Astrocyte (in vitro differentiated cells and primary cell): ENCODE measurements around the gene ANKRD11.

Experiments
- EZH2 ChIP-seq: IDR thresholded peaks from 2 replicates; pipeline ENCODE4 v1.6.1; 2012; ENCODE audit warnings: mild to moderate bottlenecking, low read length, inconsistent platforms; ENCODE audit not compliant: insufficient read depth
- TF ChIP-seq, protein P1 (sequence below): IDR thresholded peaks from 2 replicates; pipeline ENCODE4 v1.5.1; 2011; ENCODE audit warnings: low read depth, mild to moderate bottlenecking, inconsistent platforms, low read length, moderate library complexity; ENCODE audit not compliant: insufficient read depth

DNA sequence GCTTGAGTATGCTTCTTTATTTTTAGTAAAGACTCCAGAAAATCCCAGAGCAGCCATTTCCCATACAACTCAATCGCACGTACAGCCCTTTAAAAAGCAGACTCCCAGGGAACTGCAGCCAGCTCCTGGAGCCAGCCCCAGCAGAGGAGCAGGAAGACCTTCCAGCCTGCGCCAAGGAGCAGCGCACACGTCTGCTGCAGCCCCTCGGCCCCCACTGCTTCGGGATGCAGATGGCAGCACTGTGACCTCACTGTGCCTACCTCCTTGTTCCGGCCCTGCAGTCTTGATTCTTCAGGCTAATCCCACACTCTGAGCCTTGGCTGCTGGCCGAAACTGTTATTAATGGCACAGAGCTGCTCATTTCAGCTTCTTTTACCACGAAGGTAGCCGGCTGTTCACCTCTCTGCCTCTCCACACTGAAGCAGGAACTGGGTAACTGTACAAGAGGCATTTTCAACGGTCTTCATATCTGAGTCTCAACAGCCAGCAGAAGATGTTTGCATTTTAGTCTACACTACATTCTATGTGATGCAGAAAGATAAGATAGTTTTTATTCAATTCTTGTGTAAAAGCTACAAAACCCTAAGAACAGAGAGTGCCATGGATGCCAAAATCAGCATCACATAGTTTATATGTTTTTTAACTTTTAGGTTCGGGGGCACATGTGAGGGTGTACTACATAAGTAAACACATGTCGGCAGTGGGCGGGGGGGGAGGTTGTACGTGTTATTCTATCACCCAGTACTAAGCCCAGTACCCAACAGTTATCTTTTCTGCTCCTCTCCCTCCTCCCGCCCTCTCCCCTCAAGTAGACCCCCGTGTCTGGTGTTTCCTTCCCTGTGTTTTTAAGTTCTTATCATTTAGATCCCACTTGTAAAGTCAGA lies 130.9 kb downstream of the ANKRD11 start:
- TF ChIP-seq, protein P1, sequence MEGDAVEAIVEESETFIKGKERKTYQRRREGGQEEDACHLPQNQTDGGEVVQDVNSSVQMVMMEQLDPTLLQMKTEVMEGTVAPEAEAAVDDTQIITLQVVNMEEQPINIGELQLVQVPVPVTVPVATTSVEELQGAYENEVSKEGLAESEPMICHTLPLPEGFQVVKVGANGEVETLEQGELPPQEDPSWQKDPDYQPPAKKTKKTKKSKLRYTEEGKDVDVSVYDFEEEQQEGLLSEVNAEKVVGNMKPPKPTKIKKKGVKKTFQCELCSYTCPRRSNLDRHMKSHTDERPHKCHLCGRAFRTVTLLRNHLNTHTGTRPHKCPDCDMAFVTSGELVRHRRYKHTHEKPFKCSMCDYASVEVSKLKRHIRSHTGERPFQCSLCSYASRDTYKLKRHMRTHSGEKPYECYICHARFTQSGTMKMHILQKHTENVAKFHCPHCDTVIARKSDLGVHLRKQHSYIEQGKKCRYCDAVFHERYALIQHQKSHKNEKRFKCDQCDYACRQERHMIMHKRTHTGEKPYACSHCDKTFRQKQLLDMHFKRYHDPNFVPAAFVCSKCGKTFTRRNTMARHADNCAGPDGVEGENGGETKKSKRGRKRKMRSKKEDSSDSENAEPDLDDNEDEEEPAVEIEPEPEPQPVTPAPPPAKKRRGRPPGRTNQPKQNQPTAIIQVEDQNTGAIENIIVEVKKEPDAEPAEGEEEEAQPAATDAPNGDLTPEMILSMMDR = no peak
- no peak for TF ChIP-seq EZH2
